Measurements from ENCODE around the gene TMEM127. TPM values are rescaled to one million over a fixed set of nuclear protein-coding genes. Genes with fewer than 3 reads are reported as not detected.

TMEM127 gene
- total RNA-seq, 1 experiment from 2014 or later, result 31.5 TPM

DNA sequence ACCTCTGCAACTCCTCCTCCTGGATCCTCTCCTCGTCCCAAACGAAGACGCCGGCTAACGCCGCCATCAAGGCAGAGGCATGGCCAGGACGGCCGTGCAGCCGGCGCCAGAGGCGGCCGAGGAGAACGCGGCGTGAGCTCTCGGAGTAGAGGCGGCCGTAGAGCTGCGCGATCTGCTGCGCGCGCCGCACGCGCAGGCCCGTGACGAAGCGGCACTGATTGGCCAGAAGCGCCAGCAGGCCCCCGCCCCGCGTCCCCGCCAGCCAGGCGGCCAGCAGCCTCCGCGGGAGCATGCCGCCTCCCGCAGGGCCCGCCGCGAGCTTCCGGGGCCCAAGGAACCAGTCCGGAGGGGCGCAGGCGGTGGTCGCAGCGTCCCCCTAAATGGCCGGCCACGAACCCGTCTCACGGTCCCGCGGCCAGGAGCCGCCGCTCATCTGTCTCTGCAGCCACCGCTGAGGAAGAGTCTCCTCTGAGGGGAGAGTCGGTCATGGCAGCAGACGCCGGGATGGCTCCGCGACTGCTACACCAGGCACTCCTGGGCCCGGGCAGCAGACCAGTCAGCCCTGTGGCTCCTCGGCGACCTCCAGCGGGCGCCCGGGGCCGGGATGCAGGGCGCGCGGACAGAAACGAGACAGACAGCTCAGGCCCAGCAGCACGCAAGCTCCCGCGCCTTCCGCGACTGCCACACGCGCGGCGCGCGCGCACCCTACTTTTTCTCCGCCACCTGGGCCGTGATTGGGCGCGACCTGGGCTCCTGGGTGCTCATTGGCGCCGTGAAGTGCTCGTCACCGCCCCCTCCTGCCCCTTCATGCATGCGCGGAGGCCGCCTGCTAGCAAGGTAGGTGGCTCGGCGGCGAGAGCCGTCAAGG lies 57.4 kb downstream of the TMEM127 start, which contains the start of gene STARD7:
Gene STARD7 (minus strand): TSS at position 685 of the 868 bp plus-strand sequence. CDS start 393 bp downstream, at position 292.
- no peak for TF ChIP-seq CTCF (IDR thresholded peaks at IDR 0.05; ENCODE audit: unreplicated experiment)
- H3K9me3 Mint-ChIP-seq (ENCODE audit: unreplicated experiment), result no peaks in the 10 kb centered on the region
- intact Hi-C loops (cut with micrococcal nuclease), result loop anchor here (1.0 kb wide), 1 partner anchor 52 kb away; no protein-coding TSS in a partner anchor
- ChIA-PET CTCF (interaction anchor here (1.0 to 1.1 kb wide), 3 partner anchors 9 to 216 kb away, joined by 3 to 5 read pairs (median 4); no protein-coding TSS in a partner anchor), POLR2A (interaction anchor here (0.6 to 4.3 kb wide), 34 partner anchors 9 to 329 kb away, joined by 3 to 114 read pairs (median 4); partner anchors contain the start of genes ANKRD36C, ARID5A, CIAO1 and DUSP2)
- peaks cover 35% of the 10 kb centered on the region for H3K4me1 Mint-ChIP-seq (ENCODE audit: insufficient read depth, unreplicated experiment)
- H3K4me3 Mint-ChIP-seq (ENCODE audit: unreplicated experiment), result peak within 1 kb of the TSS; percentile 80
- peaks cover 19% of the 10 kb centered on the region for H3K36me3 Mint-ChIP-seq (ENCODE audit: insufficient read depth, unreplicated experiment)
- no TSS peak for BruUV-seq (replicated peaks)
- H3K27ac Mint-ChIP-seq (ENCODE audit: low read depth, unreplicated experiment), result peak within 1 kb of the TSS; percentile 59
- no peaks in the 10 kb centered on the region for H3K27me3 Mint-ChIP-seq (ENCODE audit: insufficient read depth, unreplicated experiment)
- DNase-seq (ENCODE audit: unreplicated experiment), result peak; percentile 98

GRCh38 chr2:96207774-96208142 lies 58.0 kb downstream of the TMEM127 start:
- ChIA-PET POLR2A (interaction anchor here (0.7 to 4.3 kb wide), 27 partner anchors 8 to 329 kb away, joined by 3 to 114 read pairs (median 5); partner anchors contain the start of genes ANKRD36C, ARID5A, CIAO1 and DUSP2), CTCF (interaction anchor here (1.0 to 1.1 kb wide), 3 partner anchors 10 to 215 kb away, joined by 3 to 5 read pairs (median 4); no protein-coding TSS in a partner anchor)
- H3K4me3 Mint-ChIP-seq (ENCODE audit: unreplicated experiment), result peak overlapping the region; percentile 80
- BruUV-seq (replicated peaks), result no TSS peak
- intact Hi-C loops (cut with micrococcal nuclease), result loop anchor here (1.0 kb wide), 1 partner anchor 53 kb away; no protein-coding TSS in a partner anchor
- TF ChIP-seq CTCF (IDR thresholded peaks at IDR 0.05; ENCODE audit: unreplicated experiment), result no peak
- H3K27me3 Mint-ChIP-seq (ENCODE audit: insufficient read depth, unreplicated experiment), result no peaks in the 10 kb centered on the region
- no peaks in the 10 kb centered on the region for H3K9me3 Mint-ChIP-seq (ENCODE audit: unreplicated experiment)
- peaks cover 41% of the 10 kb centered on the region for H3K4me1 Mint-ChIP-seq (ENCODE audit: insufficient read depth, unreplicated experiment)
- peak overlapping the region; percentile 59 for H3K27ac Mint-ChIP-seq (ENCODE audit: low read depth, unreplicated experiment)
- no peak for DNase-seq (ENCODE audit: unreplicated experiment)
- H3K36me3 Mint-ChIP-seq (ENCODE audit: insufficient read depth, unreplicated experiment), result peaks cover 19% of the 10 kb centered on the region

DNA sequence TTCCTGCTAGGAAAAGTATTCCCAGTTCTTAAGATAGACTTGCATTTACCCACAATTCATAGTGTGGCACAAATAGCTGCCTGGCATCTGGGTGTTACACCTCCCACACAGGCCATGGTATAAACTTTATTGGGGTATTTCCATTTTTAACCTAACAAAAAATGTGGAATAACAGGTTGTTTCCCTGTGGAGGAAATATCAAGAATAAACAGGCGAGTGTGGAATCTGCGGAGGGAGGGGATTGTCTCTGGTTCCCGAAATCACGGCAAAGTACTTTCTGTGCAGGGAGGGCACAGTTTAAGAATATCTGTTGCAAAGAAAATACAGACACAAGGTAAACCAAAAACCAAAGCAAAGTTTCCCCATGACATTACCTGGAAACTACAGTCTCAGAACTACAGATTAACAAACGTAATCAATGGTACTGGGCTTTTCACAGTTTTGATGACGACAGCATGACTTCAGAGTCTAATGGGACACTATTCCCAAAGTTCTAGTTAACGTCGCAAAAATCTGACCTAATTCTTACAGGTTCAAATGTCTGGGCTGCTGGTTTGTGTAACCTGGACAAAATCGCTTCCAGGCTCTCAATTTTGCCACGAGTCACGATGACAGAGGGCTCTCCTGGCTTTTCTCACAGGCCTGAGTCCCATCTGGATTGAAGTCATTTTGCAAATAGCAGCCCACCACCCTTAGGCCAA lies 58.6 kb downstream of the TMEM127 start:
- TF ChIP-seq CTCF (IDR thresholded peaks at IDR 0.05; ENCODE audit: unreplicated experiment), result no peak
- Mint-ChIP-seq H3K36me3 (ENCODE audit: insufficient read depth, unreplicated experiment) (peaks cover 19% of the 10 kb centered on the region), H3K4me1 (ENCODE audit: insufficient read depth, unreplicated experiment) (peaks cover 41% of the 10 kb centered on the region), H3K27me3 (ENCODE audit: insufficient read depth, unreplicated experiment) (no peaks in the 10 kb centered on the region), H3K4me3 (ENCODE audit: unreplicated experiment) (peak overlapping the region; percentile 80), H3K27ac (ENCODE audit: low read depth, unreplicated experiment) (peak overlapping the region; percentile 59), H3K9me3 (ENCODE audit: unreplicated experiment) (no peaks in the 10 kb centered on the region)
- POLR2A ChIA-PET, result interaction anchor here (1.0 to 4.3 kb wide), 3 partner anchors 36 to 129 kb away, joined by 3 to 114 read pairs (median 7); no protein-coding TSS in a partner anchor
- intact Hi-C loops (cut with micrococcal nuclease), result no loop called here
- no peak for DNase-seq (ENCODE audit: unreplicated experiment)
- CTCF ChIA-PET, result interaction anchor here (0.6 kb wide), 1 partner anchor 662 kb away, joined by 4 read pairs; no protein-coding TSS in a partner anchor
- TSS peak; percentile 47 for BruUV-seq (replicated peaks)

Data from MCF 10A (cell line).